ENCODE measurements around the gene TSPO2. TPM values are rescaled to one million over a fixed set of nuclear protein-coding genes. Genes with fewer than 3 reads are reported as not detected.
"Not testable (repeated sequence)": the region's sequence is repeated elsewhere in the genome, so short reads cannot be mapped to it uniquely, and the experiment has no call there.

TSPO2 gene
- total and polyA plus RNA-seq, 9 of the 15 experiments (the other 6 are each of a cell fraction or from before 2014, with no cell fraction given), result not detected

DNA sequence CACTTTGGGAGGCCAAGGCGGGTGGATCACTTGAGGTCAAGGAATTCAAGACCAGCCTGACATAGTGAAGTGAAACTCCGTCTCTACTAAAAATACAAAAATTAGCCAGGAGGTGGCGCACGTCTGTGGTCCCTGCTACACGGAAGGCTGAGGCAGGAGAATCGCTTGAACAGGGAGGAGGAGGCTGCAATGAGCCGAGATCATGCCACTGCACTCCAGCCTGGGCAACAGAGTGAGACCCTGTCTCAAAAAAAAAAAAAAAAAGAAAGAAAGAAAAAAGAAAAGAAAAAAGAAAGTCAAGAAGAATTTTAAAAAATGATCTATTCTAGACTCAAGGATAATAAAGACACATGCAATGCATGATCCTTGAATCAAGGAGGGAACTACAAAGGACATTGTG, 36.0 kb upstream of the TSPO2 start (continued):
- TF ChIP-seq, protein P1, sequence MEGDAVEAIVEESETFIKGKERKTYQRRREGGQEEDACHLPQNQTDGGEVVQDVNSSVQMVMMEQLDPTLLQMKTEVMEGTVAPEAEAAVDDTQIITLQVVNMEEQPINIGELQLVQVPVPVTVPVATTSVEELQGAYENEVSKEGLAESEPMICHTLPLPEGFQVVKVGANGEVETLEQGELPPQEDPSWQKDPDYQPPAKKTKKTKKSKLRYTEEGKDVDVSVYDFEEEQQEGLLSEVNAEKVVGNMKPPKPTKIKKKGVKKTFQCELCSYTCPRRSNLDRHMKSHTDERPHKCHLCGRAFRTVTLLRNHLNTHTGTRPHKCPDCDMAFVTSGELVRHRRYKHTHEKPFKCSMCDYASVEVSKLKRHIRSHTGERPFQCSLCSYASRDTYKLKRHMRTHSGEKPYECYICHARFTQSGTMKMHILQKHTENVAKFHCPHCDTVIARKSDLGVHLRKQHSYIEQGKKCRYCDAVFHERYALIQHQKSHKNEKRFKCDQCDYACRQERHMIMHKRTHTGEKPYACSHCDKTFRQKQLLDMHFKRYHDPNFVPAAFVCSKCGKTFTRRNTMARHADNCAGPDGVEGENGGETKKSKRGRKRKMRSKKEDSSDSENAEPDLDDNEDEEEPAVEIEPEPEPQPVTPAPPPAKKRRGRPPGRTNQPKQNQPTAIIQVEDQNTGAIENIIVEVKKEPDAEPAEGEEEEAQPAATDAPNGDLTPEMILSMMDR (IDR thresholded peaks at IDR 0.05 in 2 of 3, conservative IDR thresholded peaks at IDR 0.05 in 1 of 3; ENCODE audit: insufficient read depth in 2 of 3, low read depth in 1 of 3, low read length in 3 of 3), result peak; percentile 71 to 74 (median 71)
- TF ChIP-seq, protein P2, sequence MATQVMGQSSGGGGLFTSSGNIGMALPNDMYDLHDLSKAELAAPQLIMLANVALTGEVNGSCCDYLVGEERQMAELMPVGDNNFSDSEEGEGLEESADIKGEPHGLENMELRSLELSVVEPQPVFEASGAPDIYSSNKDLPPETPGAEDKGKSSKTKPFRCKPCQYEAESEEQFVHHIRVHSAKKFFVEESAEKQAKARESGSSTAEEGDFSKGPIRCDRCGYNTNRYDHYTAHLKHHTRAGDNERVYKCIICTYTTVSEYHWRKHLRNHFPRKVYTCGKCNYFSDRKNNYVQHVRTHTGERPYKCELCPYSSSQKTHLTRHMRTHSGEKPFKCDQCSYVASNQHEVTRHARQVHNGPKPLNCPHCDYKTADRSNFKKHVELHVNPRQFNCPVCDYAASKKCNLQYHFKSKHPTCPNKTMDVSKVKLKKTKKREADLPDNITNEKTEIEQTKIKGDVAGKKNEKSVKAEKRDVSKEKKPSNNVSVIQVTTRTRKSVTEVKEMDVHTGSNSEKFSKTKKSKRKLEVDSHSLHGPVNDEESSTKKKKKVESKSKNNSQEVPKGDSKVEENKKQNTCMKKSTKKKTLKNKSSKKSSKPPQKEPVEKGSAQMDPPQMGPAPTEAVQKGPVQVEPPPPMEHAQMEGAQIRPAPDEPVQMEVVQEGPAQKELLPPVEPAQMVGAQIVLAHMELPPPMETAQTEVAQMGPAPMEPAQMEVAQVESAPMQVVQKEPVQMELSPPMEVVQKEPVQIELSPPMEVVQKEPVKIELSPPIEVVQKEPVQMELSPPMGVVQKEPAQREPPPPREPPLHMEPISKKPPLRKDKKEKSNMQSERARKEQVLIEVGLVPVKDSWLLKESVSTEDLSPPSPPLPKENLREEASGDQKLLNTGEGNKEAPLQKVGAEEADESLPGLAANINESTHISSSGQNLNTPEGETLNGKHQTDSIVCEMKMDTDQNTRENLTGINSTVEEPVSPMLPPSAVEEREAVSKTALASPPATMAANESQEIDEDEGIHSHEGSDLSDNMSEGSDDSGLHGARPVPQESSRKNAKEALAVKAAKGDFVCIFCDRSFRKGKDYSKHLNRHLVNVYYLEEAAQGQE (IDR thresholded peaks at IDR 0.05; ENCODE audit: borderline replicate concordance), result peak; percentile 38; the same call in 1 of the 2 replicates
- TF ChIP-seq, protein P2 (CRISPR knock-in tag; IDR thresholded peaks at IDR 0.05; ENCODE audit: low read depth), result not testable (repeated sequence)
- peak; percentile 57; the same call in 1 of the 2 replicates for TF ChIP-seq ZNF121 (CRISPR knock-in tag; conservative IDR thresholded peaks at IDR 0.05)
- 0 out of 2 replicates have a peak, but pooled peaks have one; percentile 6 for TF ChIP-seq KLF16 (IDR thresholded peaks at IDR 0.05)
- peak; percentile 64 for TF ChIP-seq SMC3 (conservative IDR thresholded peaks at IDR 0.05; ENCODE audit: insufficient read depth, low read depth, low read length)
- TF ChIP-seq RAD21 (CRISPR knock-in tag; conservative IDR thresholded peaks at IDR 0.05 in 1 of 2, IDR thresholded peaks at IDR 0.05 in 1 of 2), result peak; percentile 62 to 68
- TF ChIP-seq ZNF644 (tag; IDR thresholded peaks at IDR 0.05; ENCODE audit: low read depth), result 0 out of 2 replicates have a peak, but pooled peaks have one; percentile 35
- TF ChIP-seq SMARCA5 (IDR thresholded peaks at IDR 0.05), result peak; percentile 50; the same call in 1 of the 2 replicates
- peak; percentile 50; the same call in 1 of the 2 replicates for TF ChIP-seq HLTF (IDR thresholded peaks at IDR 0.05)

Measured in K562 (cell line).